GM18517 (cell line): ENCODE measurements around the gene USP32.

ENCODE experiments used
- ATAC-seq: cut with Tn5 transposase; IDR thresholded peaks from one replicate; pipeline ENCODE4 v1.9.1; 2021; ENCODE audit warnings: mild to moderate bottlenecking, moderate library complexity; ENCODE audit not compliant: unreplicated experiment

The USP32 gene

GRCh38 chr17:60141111-60142018, 250.6 kb downstream of the USP32 start:
- no peak for ATAC-seq

DNA sequence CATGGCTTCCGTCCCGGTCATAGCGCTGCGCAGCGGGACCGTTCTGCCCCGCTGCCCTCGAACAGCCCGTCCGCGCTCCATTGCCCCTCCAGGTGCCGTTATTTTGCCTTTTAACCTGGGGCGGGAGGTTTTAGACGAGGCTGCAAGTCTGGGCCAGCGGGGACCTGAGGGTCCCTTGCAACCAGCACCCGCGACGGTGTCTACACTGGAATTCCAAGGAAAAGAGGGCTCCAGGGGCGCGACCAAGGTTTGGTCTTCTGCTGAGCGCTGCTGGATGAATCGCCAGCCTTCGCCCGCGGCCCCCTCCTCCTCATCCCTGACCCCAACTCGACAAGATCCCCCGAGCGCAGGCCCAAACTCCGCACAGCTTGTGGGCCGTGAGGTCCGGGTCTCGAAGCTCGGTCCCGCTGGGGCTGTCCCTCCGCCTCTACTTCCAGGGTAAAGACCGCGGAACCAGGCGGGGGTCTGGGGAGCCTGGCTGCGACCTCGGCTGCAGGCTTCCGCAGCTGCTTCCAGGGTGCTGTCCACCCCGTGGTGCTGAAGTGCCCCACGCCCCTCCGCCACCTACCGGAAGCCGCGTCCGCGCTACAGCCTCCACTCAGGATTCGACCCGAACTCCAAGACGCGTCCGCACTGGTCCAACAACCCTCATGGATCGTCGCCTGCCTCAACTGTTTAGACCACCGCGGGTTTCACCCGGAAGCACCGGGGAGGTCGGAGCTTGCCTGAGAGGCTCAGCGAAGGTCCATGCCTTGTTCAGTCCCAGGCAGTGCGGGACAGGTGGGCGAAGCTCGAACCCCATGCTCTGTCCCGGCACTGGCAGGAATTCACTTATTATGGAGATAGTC, 252.3 kb downstream of the USP32 start:
- no peak for ATAC-seq

GRCh38 chr17:60138769-60139437, 253.0 kb downstream of the USP32 start:
- ATAC-seq: no peak

GRCh38 chr17:60137731-60138130, 254.2 kb downstream of the USP32 start:
- ATAC-seq: no peak

- no peak for ATAC-seq
Measured at GRCh38 chr17:60135951-60136666, 255.8 kb downstream of the USP32 start.

DNA sequence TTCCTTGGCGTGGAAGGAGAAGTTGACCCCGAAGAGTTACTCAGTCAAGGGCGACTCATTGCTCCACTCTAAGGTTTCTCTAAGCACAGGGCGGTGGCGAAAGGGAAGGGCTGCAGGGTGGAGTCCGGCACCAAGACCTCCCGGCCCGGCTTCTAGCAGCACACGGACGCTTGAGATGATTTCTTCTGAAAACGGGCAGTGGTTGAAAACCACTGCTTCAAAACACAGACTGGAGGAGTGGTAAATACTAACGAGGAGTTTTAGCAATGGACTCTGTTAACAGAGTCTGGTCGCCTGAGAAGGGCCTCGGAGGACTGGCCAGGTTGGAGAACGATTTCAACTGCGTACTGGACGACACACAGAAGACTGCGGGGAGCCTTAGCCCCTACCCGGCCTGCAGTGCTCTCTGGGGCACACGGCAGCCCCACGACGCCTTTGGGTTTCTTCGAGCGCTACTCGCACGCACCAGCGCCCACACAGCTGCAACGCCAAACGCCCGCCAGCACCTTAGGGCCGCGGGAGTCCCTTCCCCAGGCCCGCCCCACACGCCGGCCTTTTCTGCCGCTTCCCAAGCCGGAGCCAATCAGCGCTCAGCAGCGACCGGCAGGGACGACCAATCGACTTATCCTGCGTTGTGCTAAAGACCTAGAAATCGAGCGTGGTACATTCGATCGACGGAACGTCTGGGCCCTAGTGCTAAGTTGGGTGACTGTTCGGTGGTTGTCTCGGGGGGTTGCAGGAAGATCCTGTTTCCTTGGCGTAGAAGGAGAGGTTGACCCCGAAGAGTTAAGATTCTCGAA, 256.6 kb downstream of the USP32 start:
- peak; percentile 80 for ATAC-seq

DNA sequence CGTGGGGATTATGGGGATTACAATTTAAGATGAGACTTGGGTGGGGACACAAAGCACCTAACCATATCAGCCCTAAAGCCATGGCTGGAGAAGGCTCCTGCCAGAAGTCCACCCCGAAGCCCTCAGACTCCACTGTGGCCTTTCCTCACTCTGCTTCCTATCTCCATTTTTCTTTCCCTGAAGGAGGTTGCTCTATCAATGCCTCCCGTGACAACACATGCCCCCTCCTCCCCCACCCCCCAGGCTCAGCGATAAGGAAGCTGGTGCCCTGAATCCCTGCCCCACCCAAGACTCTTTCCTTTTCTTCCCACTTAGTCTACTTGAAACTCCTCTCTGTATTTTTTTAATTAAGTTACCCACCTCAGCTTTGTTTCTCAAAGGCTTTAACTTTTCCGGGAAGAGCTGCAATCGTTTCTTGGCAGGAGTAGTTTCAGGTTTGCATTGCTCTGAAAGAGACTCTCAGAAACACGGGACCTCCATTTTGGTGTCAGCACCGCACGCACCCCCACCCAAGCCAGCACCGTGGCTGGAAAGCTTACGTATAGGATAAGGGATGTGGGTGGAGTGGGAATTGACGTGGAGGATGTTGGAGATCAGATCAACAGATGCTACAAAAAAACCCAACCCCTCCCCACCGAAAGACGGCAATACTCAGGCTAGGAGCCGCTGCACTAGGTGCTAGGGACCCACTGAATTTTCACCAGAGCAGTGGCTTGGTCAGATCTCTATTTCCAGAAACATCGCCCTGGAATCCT, 257.4 kb downstream of the USP32 start:
- peak; percentile 15 for ATAC-seq

DNA sequence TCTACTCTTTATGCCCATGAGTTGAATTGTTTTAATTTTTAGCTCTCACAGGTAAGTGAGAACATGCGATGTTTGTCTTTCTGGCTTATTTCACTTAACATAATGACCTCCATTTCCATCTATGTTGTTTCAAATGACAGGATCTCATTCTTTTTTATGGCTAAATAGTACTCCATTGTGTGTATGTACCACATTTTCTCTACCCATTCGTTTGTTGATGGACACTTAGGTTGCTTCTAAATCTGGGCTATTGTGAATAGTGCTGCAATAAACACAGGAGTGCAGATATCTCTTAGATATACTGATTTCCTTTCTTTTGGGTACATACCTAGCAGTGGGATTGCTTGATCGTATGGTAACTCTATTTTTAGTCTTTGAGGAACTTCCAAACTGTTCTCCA, 261.5 kb downstream of the USP32 start:
- no peak for ATAC-seq

GRCh38 chr17:60129164-60129563, 262.8 kb downstream of the USP32 start:
- ATAC-seq: no peak
